ENCODE results near the gene CDK8. TPM values are rescaled to one million over a fixed set of nuclear protein-coding genes. Genes with fewer than 3 reads are reported as not detected.

Gene CDK8
- total RNA-seq, 6 experiments from 2014 or later = 15.1 to 19.3 (median 17.4) TPM

- Mint-ChIP-seq H3K27ac (no peak overlapping the region), H3K4me3 (no peak overlapping the region), H3K9me3 (no peaks in the 10 kb centered on the region), H3K36me3 (ENCODE audit: low read depth) (no peaks in the 10 kb centered on the region), H3K27me3 (ENCODE audit: insufficient read depth) (peaks cover 3% of the 10 kb centered on the region; the same call in 1 of the 2 replicates), H3K4me1 (ENCODE audit: low read depth) (peaks cover 6% of the 10 kb centered on the region; the same call in 1 of the 2 replicates)
- TF ChIP-seq, protein P1, sequence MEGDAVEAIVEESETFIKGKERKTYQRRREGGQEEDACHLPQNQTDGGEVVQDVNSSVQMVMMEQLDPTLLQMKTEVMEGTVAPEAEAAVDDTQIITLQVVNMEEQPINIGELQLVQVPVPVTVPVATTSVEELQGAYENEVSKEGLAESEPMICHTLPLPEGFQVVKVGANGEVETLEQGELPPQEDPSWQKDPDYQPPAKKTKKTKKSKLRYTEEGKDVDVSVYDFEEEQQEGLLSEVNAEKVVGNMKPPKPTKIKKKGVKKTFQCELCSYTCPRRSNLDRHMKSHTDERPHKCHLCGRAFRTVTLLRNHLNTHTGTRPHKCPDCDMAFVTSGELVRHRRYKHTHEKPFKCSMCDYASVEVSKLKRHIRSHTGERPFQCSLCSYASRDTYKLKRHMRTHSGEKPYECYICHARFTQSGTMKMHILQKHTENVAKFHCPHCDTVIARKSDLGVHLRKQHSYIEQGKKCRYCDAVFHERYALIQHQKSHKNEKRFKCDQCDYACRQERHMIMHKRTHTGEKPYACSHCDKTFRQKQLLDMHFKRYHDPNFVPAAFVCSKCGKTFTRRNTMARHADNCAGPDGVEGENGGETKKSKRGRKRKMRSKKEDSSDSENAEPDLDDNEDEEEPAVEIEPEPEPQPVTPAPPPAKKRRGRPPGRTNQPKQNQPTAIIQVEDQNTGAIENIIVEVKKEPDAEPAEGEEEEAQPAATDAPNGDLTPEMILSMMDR (IDR thresholded peaks at IDR 0.05) = no peak
- no peak for DNase-seq
These were observed 159.2 kb downstream of the CDK8 start for GRCh38 chr13:26412936-26413716.

GRCh38 chr13:26420282-26420960 is 166.5 kb downstream of the CDK8 start:
- Mint-ChIP-seq H3K36me3 (ENCODE audit: low read depth) (no peaks in the 10 kb centered on the region), H3K27me3 (ENCODE audit: insufficient read depth) (peaks cover 5% of the 10 kb centered on the region; the same call in 1 of the 2 replicates), H3K4me3 (no peak overlapping the region), H3K4me1 (ENCODE audit: low read depth) (peaks cover 3% of the 10 kb centered on the region; the same call in 1 of the 2 replicates), H3K27ac (no peak overlapping the region), H3K9me3 (no peaks in the 10 kb centered on the region)
- TF ChIP-seq, protein P1 (IDR thresholded peaks at IDR 0.05) = no peak
- no peak for DNase-seq

GRCh38 chr13:26422036-26422435 is 168.1 kb downstream of the CDK8 start:
- no peak for DNase-seq
- H3K36me3 Mint-ChIP-seq (ENCODE audit: low read depth) = no peaks in the 10 kb centered on the region
- H3K27me3 Mint-ChIP-seq (ENCODE audit: insufficient read depth) = peaks cover 7% of the 10 kb centered on the region; the same call in 1 of the 2 replicates
- TF ChIP-seq, protein P1 (IDR thresholded peaks at IDR 0.05) = no peak
- H3K27ac Mint-ChIP-seq = no peak overlapping the region
- no peaks in the 10 kb centered on the region for H3K9me3 Mint-ChIP-seq
- H3K4me3 Mint-ChIP-seq = no peak overlapping the region
- peaks cover 8% of the 10 kb centered on the region; the same call in 1 of the 2 replicates for H3K4me1 Mint-ChIP-seq (ENCODE audit: low read depth)

- Mint-ChIP-seq H3K27me3 (ENCODE audit: insufficient read depth) (peaks cover 5% of the 10 kb centered on the region), H3K4me1 (ENCODE audit: low read depth) (peaks cover 8% of the 10 kb centered on the region; the same call in 1 of the 2 replicates), H3K4me3 (no peak overlapping the region), H3K36me3 (ENCODE audit: low read depth) (no peaks in the 10 kb centered on the region), H3K27ac (no peak overlapping the region), H3K9me3 (no peaks in the 10 kb centered on the region)
- TF ChIP-seq, protein P1 (IDR thresholded peaks at IDR 0.05) = no peak
- no peak for DNase-seq
These were observed 169.7 kb downstream of the CDK8 start for GRCh38 chr13:26423629-26424028.

DNA sequence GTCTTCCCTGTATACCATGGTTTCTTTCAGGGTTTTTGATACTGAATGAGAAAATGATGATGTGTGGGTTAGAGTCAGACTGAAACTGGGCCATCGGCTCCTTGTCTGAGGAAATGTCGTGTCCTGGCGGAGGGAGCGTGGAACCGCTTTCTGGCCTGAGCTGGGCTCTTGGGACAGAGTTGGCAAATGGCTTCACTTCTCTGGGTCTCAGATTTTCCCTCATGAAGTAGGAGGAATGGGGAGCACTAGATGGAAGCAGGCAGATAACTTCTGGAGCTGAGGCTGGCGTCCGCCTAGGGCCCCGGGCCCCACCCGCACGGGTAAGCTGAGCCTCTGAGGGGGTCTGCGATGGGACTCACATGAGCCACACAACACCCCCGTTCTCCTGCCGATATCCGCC is 170.3 kb downstream of the CDK8 start:
- H3K27ac Mint-ChIP-seq = no peak overlapping the region
- H3K4me1 Mint-ChIP-seq (ENCODE audit: low read depth) = peaks cover 8% of the 10 kb centered on the region; the same call in 1 of the 2 replicates
- no peaks in the 10 kb centered on the region for H3K9me3 Mint-ChIP-seq
- no peaks in the 10 kb centered on the region for H3K36me3 Mint-ChIP-seq (ENCODE audit: low read depth)
- H3K27me3 Mint-ChIP-seq (ENCODE audit: insufficient read depth) = peaks cover 5% of the 10 kb centered on the region
- H3K4me3 Mint-ChIP-seq = no peak overlapping the region
- DNase-seq = no peak
- TF ChIP-seq, protein P1 (IDR thresholded peaks at IDR 0.05) = no peak
